Gastroesophageal sphincter (tissue), 4 donors: Measurements from ENCODE around the gene COX5B. TPM values are rescaled to one million over a fixed set of nuclear protein-coding genes. Genes with fewer than 3 reads are reported as not detected.
A peak's percentile ranks its signal among the peaks of the same experiment; 100 is the strongest.
"Not testable (repeated sequence)": the region's sequence is repeated elsewhere in the genome, so short reads cannot be mapped to it uniquely, and the experiment has no call there.

Source experiments
- ATAC-seq: fragments of 150-250 bp; one replicate; pipeline ENCODE4 v1.9.1; 2016; ENCODE audit warnings: mild to moderate bottlenecking, moderate library complexity
- H3K27ac ChIP-seq, 4 donors: fragments of 200-600 bp; sonication (generic) in 3 of 4; 1 replicate in 3 of 4; 2 replicates in 1 of 4; pipeline ENCODE4 v1.5.1; 2016 to 2019
- H3K27me3 ChIP-seq: fragments of 200-600 bp; sonication (generic); one replicate; pipeline ENCODE4 v1.5.1; 2019
- H3K36me3 ChIP-seq, 2 donors: fragments of 200-600 bp; sonication (generic); one replicate each; pipeline ENCODE4 v1.5.1; 2019; ENCODE audit warnings: control low read depth in 1 of 2
- H3K4me1 ChIP-seq, 3 donors: fragments of 200-600 bp; sonication (generic); 1 replicate in 2 of 3; 2 replicates in 1 of 3; pipeline ENCODE4 v1.5.1; 2016 to 2019; ENCODE audit warnings: control low read depth in 2 of 3
- H3K4me3 ChIP-seq, 2 donors: fragments of 200-600 bp; sonication (generic); one replicate each; pipeline ENCODE4 v1.5.1; 2019; ENCODE audit warnings: mild to moderate bottlenecking in 1 of 2, moderate library complexity in 1 of 2
- H3K9me3 ChIP-seq, 3 donors: fragments of 200-600 bp; sonication (generic); one replicate each; pipeline ENCODE4 v1.5.1; 2017 to 2019; ENCODE audit warnings: control low read depth in 2 of 3
- EP300 ChIP-seq: sonication (generic); formaldehyde crosslinking; IDR thresholded peaks from one replicate; pipeline ENCODE4 v1.6.1; 2017; ENCODE audit warnings: antibody characterized with exemption, mild to moderate bottlenecking
- POLR2A ChIP-seq, 2 donors: fragments of 450-650 bp; IDR thresholded peaks; one replicate each; pipeline ENCODE4 v1.6.1; 2017; ENCODE audit warnings: antibody characterized with exemption in 2 of 2, mild to moderate bottlenecking in 2 of 2, moderate library complexity in 1 of 2
- POLR2AphosphoS5 ChIP-seq: sonication (generic); formaldehyde crosslinking; IDR thresholded peaks from one replicate; pipeline ENCODE4 v1.6.1; 2017; ENCODE audit warnings: antibody characterized with exemption
- WGBS, 2 donors: methylation state at CpG; one replicate each; pipeline ENCODE4 v1.1.5; 2018; ENCODE audit warnings: low coverage in 1 of 2; 5-methylcytosine and 5-hydroxymethylcytosine counted together
- total RNA-seq, 4 donors: library from RNA; depleted of rRNA; stranded (reverse); fragments of >200 nt; gene quantifications; one replicate each; pipeline ENCODE4 v1.1.0, GENCODE V29; 2016
- TF ChIP-seq, protein P1 (sequence below), 4 experiments: fragments of 200-600 bp in 2 of 4; fragments of 450-650 bp in 2 of 4; sonication (generic) in 1 of 4; IDR thresholded peaks; one replicate each; pipeline ENCODE4 v1.5.1; 2017 to 2019; ENCODE audit warnings: antibody characterized with exemption in 4 of 4, mild to moderate bottlenecking in 2 of 4, moderate library complexity in 2 of 4

COX5B gene
- total RNA-seq, 4 donors from 2014 or later, result 319 to 462 (median 396) TPM

GRCh38 chr2:97617911-97618310 is 28.0 kb upstream of the COX5B start:
- WGBS, 2 donors, result 83% methylated on average over 1 of the region's 6 CpGs; no CpG with 5 or more reads in 1 of the 2 donors

GRCh38 chr2:97618939-97619827 is 26.7 kb upstream of the COX5B start:
- peak; percentile 65 for ATAC-seq
- not testable (repeated sequence) for H3K27me3 ChIP-seq, H3K4me1 ChIP-seq, H3K36me3 ChIP-seq, H3K4me3 ChIP-seq, H3K9me3 ChIP-seq, H3K27ac ChIP-seq
- no CpG with 5 or more reads among the region's 14 CpGs for WGBS, 2 donors

More at GRCh38 chr2:97617911-97618310, 28.0 kb upstream of the COX5B start:
- Histone ChIP-seq H3K4me3 (no peak overlapping the region), H3K36me3 (no peaks in the 10 kb centered on the region), H3K27ac (no peak overlapping the region), H3K27me3 (no peaks in the 10 kb centered on the region), H3K4me1 (no peaks in the 10 kb centered on the region), H3K9me3 (no peaks in the 10 kb centered on the region)
- no peak for TF ChIP-seq POLR2A (IDR thresholded peaks at IDR 0.05)
- TF ChIP-seq POLR2AphosphoS5, result no peak
- TF ChIP-seq, protein P1, sequence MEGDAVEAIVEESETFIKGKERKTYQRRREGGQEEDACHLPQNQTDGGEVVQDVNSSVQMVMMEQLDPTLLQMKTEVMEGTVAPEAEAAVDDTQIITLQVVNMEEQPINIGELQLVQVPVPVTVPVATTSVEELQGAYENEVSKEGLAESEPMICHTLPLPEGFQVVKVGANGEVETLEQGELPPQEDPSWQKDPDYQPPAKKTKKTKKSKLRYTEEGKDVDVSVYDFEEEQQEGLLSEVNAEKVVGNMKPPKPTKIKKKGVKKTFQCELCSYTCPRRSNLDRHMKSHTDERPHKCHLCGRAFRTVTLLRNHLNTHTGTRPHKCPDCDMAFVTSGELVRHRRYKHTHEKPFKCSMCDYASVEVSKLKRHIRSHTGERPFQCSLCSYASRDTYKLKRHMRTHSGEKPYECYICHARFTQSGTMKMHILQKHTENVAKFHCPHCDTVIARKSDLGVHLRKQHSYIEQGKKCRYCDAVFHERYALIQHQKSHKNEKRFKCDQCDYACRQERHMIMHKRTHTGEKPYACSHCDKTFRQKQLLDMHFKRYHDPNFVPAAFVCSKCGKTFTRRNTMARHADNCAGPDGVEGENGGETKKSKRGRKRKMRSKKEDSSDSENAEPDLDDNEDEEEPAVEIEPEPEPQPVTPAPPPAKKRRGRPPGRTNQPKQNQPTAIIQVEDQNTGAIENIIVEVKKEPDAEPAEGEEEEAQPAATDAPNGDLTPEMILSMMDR (IDR thresholded peaks at IDR 0.05), result no peak
- TF ChIP-seq EP300, result no peak
- no peak for ATAC-seq

DNA sequence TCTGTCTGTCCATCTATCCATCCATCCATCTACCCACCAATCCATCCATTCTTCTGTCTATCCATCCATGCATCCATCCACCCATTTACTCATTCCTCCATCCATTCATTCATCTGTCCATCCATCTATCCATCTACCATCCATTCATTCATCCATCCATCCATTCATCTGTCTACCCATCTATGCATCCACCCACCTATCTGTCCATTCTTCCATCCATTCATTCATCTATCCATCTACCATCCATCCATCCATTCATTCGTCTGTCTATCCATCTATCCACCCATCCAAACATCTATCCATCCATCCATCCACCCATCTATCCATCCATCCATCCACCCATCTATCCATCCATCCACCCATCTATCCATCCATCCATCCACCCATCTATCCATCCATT is 25.4 kb upstream of the COX5B start:
- not testable (repeated sequence) for H3K27ac ChIP-seq, H3K4me3 ChIP-seq, H3K9me3 ChIP-seq, H3K36me3 ChIP-seq, H3K4me1 ChIP-seq, H3K27me3 ChIP-seq, ATAC-seq
- 90% methylated on average over 1 of the region's 1 CpG; no CpG with 5 or more reads in 1 of the 2 donors for WGBS, 2 donors

- H3K4me3 ChIP-seq, H3K27ac ChIP-seq, H3K36me3 ChIP-seq, H3K4me1 ChIP-seq, H3K9me3 ChIP-seq, ATAC-seq, H3K27me3 ChIP-seq: not testable (repeated sequence)
Observed at GRCh38 chr2:97622976-97623375, 22.9 kb upstream of the COX5B start.

GRCh38 chr2:97625354-97626048 is 20.4 kb upstream of the COX5B start:
- not testable (repeated sequence) for ATAC-seq, H3K27me3 ChIP-seq, H3K36me3 ChIP-seq, H3K4me3 ChIP-seq, H3K9me3 ChIP-seq, H3K27ac ChIP-seq, H3K4me1 ChIP-seq
- 60% methylated on average over 1 of the region's 8 CpGs; no CpG with 5 or more reads in 1 of the 2 donors for WGBS, 2 donors

- 0 to 69% methylated on average over 1 to 4 of the region's 8 CpGs for WGBS, 2 donors
Observed at GRCh38 chr2:97626049-97626430, 19.8 kb upstream of the COX5B start.

GRCh38 chr2:97644023-97644717 is 1.7 kb upstream of the COX5B start:
- H3K27ac ChIP-seq, result peak overlapping the region in 1 of 4 donors; percentile 97
- 89 to 96% methylated on average over 3 to 4 of the region's 4 CpGs for WGBS, 2 donors
- peaks cover 0 to 22% of the 10 kb centered on the region in 2 donors for H3K36me3 ChIP-seq

More at GRCh38 chr2:97626049-97626430, 19.8 kb upstream of the COX5B start:
- H3K9me3 ChIP-seq, H3K4me1 ChIP-seq, H3K27ac ChIP-seq, H3K27me3 ChIP-seq, H3K4me3 ChIP-seq, H3K36me3 ChIP-seq, ATAC-seq: not testable (repeated sequence)

More at GRCh38 chr2:97644023-97644717, 1.7 kb upstream of the COX5B start:
- TF ChIP-seq POLR2A (IDR thresholded peaks at IDR 0.05), result no peak
- no peak for TF ChIP-seq EP300
- no peak for TF ChIP-seq POLR2AphosphoS5
- TF ChIP-seq, protein P1 (IDR thresholded peaks at IDR 0.05), result no peak
- peaks cover 0 to 31% (median 10%) of the 10 kb centered on the region in 3 donors for H3K4me1 ChIP-seq
- H3K27me3 ChIP-seq, result no peaks in the 10 kb centered on the region
- no peaks in the 10 kb centered on the region for H3K9me3 ChIP-seq
- no peak overlapping the region for H3K4me3 ChIP-seq
- ATAC-seq, result no peak
